MM.1S (cell line): ENCODE measurements around the gene DMXL2.

Source experiments
- EZH2 ChIP-seq: fragments of 300-600 bp; sonication (generic); optimal IDR thresholded peaks from 2 replicates; pipeline ENCODE3; 2017; ENCODE audit warnings: low read depth, mild to moderate bottlenecking, antibody characterized with exemption, low read length, mixed read lengths
- TF ChIP-seq, protein P1 (sequence below): fragments of 300-600 bp; sonication (generic); IDR thresholded peaks from 2 replicates; pipeline ENCODE4 v1.5.1; 2016; ENCODE audit warnings: antibody characterized with exemption, low read length, mixed read lengths

DNA sequence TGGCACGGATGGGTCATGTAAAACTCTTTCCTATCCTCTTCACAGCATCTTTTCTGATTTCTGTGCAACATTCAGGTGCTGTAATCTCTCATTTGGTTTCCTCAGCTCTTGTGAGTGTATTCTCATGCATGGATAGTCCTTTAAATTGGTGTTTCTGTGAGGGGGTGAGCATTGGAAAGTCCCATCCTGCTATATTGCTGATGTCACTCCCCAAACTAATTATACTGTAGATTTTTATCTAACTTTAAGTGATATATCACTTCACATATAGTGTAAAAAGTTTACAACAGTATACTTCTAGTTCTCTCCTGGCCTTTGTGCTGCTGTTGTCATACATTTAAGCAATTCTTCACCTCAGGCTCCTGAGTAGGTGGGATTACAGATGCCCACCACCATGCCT, 178.5 kb downstream of the DMXL2 start:
- TF ChIP-seq, protein P1, sequence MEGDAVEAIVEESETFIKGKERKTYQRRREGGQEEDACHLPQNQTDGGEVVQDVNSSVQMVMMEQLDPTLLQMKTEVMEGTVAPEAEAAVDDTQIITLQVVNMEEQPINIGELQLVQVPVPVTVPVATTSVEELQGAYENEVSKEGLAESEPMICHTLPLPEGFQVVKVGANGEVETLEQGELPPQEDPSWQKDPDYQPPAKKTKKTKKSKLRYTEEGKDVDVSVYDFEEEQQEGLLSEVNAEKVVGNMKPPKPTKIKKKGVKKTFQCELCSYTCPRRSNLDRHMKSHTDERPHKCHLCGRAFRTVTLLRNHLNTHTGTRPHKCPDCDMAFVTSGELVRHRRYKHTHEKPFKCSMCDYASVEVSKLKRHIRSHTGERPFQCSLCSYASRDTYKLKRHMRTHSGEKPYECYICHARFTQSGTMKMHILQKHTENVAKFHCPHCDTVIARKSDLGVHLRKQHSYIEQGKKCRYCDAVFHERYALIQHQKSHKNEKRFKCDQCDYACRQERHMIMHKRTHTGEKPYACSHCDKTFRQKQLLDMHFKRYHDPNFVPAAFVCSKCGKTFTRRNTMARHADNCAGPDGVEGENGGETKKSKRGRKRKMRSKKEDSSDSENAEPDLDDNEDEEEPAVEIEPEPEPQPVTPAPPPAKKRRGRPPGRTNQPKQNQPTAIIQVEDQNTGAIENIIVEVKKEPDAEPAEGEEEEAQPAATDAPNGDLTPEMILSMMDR = no peak
- TF ChIP-seq EZH2 = no peak
